ENCODE results near the gene NSD1.
A peak's percentile ranks its signal among the peaks of the same experiment; 100 is the strongest.

NSD1 gene

DNA sequence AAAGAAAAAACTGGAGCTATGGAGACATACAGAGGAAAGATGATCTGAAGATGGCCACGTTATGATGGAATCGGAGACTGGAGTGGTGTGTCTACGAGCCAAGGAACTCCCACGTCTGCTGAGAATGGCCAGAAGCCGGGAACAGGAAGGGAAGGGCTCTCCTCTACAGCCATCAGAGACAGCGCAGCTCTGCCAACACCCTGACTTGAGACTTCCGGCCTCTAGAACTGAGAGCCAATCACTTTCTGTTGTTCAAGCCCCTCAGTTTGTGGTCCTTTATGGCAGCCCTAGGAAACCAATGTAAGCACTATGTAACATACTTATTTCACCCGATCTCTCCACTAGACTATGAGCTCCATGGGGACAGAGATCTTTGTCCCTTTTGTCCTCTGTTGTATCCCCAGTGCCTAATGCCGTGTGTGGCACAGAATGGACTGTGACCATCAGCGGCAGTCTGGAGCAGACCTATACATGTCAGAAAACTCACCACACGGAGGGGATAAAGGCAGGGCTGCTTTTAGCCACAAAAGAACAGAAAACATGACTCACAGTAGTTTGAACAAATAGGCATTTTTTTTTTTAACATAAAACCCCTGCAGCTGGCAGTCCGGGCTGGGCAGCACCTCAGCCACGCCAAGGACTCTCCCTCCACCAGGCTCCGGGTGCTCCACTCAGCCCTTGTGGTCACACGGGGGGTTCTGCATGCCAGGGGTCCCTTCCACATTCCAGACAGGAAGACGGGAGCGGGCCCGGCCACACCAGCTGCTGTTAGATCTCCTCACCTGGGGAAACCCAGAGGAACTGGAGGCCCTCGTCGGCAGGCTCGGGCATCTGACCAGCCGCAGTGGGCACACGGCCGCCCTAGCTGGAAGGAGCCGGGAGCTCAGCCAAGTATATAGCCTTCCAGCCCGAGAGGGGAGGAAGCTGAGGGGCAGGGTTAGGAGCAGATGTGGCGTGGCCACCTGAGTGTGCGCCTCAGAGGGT, 194.3 kb downstream of the NSD1 start:
- no peaks in the 10 kb centered on the region for H3K27me3 Mint-ChIP-seq
- H3K4me1 Mint-ChIP-seq (ENCODE audit: low read depth), result peaks cover 22% of the 10 kb centered on the region
- no peaks in the 10 kb centered on the region for H3K9me3 Mint-ChIP-seq
- DNase-seq, result no peak
- no peak overlapping the region for H3K4me3 Mint-ChIP-seq
- peak overlapping the region; percentile 82 for H3K27ac Mint-ChIP-seq
- peaks cover 59% of the 10 kb centered on the region for H3K36me3 Mint-ChIP-seq (ENCODE audit: low read depth)

- no peaks in the 10 kb centered on the region for H3K27me3 Mint-ChIP-seq
- peaks cover 65% of the 10 kb centered on the region for H3K36me3 Mint-ChIP-seq (ENCODE audit: low read depth)
- DNase-seq, result no peak
- H3K4me3 Mint-ChIP-seq, result no peak overlapping the region
- H3K9me3 Mint-ChIP-seq, result no peaks in the 10 kb centered on the region
- H3K4me1 Mint-ChIP-seq (ENCODE audit: low read depth), result peaks cover 16% of the 10 kb centered on the region
- peak overlapping the region; percentile 40 for H3K27ac Mint-ChIP-seq
Observed at GRCh38 chr5:177328545-177329231, 195.1 kb downstream of the NSD1 start.

DNA sequence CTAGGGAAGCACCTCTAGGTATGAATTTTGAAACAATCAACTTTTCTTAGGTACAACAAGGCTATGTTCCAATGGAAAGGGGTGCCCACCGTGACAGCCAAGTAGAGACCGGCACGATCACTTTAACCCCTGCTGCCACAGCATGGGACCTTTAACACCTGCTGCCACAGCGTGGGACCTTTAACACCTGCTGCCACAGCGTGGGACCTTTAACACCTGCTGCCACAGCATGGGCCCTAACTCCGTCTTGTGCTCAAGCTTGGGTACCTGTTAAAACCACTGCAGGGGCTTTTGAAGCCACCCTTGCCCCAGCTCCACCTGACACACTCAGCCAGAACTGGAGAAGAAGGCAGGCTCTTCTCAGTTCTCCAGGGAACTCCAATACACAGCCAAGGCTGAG, 196.3 kb downstream of the NSD1 start:
- Mint-ChIP-seq H3K4me1 (ENCODE audit: low read depth) (peaks cover 11% of the 10 kb centered on the region), H3K36me3 (ENCODE audit: low read depth) (peaks cover 73% of the 10 kb centered on the region), H3K27ac (no peak overlapping the region), H3K9me3 (no peaks in the 10 kb centered on the region), H3K27me3 (no peaks in the 10 kb centered on the region), H3K4me3 (no peak overlapping the region)
- DNase-seq, result no peak

- Mint-ChIP-seq H3K4me3 (no peak overlapping the region), H3K9me3 (no peaks in the 10 kb centered on the region), H3K36me3 (ENCODE audit: low read depth) (peaks cover 82% of the 10 kb centered on the region), H3K4me1 (ENCODE audit: low read depth) (peaks cover 9% of the 10 kb centered on the region), H3K27me3 (no peaks in the 10 kb centered on the region), H3K27ac (peak overlapping the region; percentile 67)
- DNase-seq, result no peak
Observed at GRCh38 chr5:177330991-177331842, 197.6 kb downstream of the NSD1 start.

DNA sequence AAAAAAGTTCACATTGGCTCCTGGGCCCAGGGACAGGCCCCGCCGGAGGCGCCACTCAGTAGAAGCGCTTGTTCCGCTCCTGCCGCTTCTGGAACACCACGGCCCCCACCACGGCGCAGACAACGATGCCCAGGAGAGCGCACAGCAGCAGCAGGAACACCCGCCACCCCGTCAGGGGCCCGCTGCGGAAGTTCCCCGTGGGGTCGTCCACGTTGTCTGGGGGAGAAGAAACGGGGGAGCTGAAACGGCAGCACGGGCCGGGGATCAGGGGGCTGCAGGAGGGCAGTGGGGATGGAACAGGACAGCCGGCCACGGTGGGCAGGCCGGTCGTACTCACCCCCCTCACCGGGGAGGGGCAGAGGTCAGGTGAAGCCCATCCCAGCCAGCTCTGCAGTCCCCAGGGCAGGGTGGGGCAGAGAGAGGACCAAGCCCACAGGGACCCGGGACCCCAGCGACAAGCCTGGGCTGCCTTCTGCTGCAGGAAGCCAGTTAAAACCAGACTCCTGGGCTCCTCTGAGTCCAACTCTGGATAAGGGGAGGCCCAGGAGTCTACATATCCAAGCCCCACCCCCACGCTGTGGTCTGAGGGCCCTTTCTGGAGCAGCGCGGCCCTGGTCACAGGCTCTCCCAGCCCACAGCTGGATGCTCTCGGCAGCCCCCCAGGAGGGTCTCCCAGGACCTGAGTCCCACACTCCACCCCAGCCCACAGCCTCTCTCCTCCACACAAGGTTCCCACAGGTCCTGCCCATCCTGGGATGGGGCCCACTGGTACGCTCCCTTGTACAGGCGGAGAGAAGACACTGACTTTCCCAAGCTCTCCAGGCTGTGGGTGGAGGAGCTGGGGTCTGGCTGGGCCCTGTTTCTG, 198.7 kb downstream of the NSD1 start:
- H3K4me3 Mint-ChIP-seq, result no peak overlapping the region
- DNase-seq, result no peak
- H3K36me3 Mint-ChIP-seq (ENCODE audit: low read depth), result peaks cover 91% of the 10 kb centered on the region
- peaks cover 9% of the 10 kb centered on the region for H3K4me1 Mint-ChIP-seq (ENCODE audit: low read depth)
- no peak overlapping the region for H3K27ac Mint-ChIP-seq
- H3K9me3 Mint-ChIP-seq, result no peaks in the 10 kb centered on the region
- H3K27me3 Mint-ChIP-seq, result no peaks in the 10 kb centered on the region

- Mint-ChIP-seq H3K9me3 (no peaks in the 10 kb centered on the region), H3K27me3 (no peaks in the 10 kb centered on the region), H3K27ac (no peak overlapping the region), H3K4me3 (no peak overlapping the region), H3K4me1 (ENCODE audit: low read depth) (peaks cover 4% of the 10 kb centered on the region), H3K36me3 (ENCODE audit: low read depth) (peaks cover 91% of the 10 kb centered on the region)
- DNase-seq, result no peak
Observed at GRCh38 chr5:177332896-177333260, 199.3 kb downstream of the NSD1 start.

GRCh38 chr5:177333420-177334154, 200.0 kb downstream of the NSD1 start:
- Mint-ChIP-seq H3K36me3 (ENCODE audit: low read depth) (peaks cover 91% of the 10 kb centered on the region), H3K27me3 (no peaks in the 10 kb centered on the region), H3K4me1 (ENCODE audit: low read depth) (peaks cover 2% of the 10 kb centered on the region), H3K4me3 (no peak overlapping the region), H3K27ac (no peak overlapping the region), H3K9me3 (no peaks in the 10 kb centered on the region)
- DNase-seq, result no peak

DNA sequence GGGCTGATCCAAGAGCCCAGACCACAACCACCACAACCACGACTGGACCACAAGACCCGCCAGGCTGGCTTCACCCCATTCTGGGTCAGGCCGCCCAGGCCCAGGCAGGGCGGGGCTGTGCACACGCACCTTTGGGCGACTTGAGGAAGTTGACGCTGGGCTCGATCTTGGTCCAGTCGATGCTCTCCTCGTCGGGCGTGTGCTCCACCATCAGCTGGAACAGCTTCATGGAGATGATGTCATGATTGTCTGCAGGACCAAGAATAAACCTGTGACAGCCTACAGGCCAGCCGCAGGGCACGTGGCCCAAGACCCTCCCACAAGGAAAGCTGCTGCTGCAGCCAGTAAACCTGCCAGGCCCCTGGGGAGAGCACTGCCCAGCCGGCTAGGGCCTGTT, 200.6 kb downstream of the NSD1 start:
- no peaks in the 10 kb centered on the region for H3K4me1 Mint-ChIP-seq (ENCODE audit: low read depth)
- H3K27me3 Mint-ChIP-seq, result no peaks in the 10 kb centered on the region
- no peak overlapping the region for H3K4me3 Mint-ChIP-seq
- peaks cover 94% of the 10 kb centered on the region for H3K36me3 Mint-ChIP-seq (ENCODE audit: low read depth)
- no peak for DNase-seq
- no peak overlapping the region for H3K27ac Mint-ChIP-seq
- no peaks in the 10 kb centered on the region for H3K9me3 Mint-ChIP-seq

- no peak for DNase-seq
- H3K4me1 Mint-ChIP-seq (ENCODE audit: low read depth), result peaks cover 8% of the 10 kb centered on the region
- H3K27ac Mint-ChIP-seq, result no peak overlapping the region
- no peaks in the 10 kb centered on the region for H3K27me3 Mint-ChIP-seq
- peaks cover 96% of the 10 kb centered on the region for H3K36me3 Mint-ChIP-seq (ENCODE audit: low read depth)
- H3K4me3 Mint-ChIP-seq, result no peak overlapping the region
- H3K9me3 Mint-ChIP-seq, result no peaks in the 10 kb centered on the region
Observed at GRCh38 chr5:177334781-177335700, 201.5 kb downstream of the NSD1 start.

GRCh38 chr5:177335701-177336065, 202.1 kb downstream of the NSD1 start:
- Mint-ChIP-seq H3K36me3 (ENCODE audit: low read depth) (peaks cover 93% of the 10 kb centered on the region), H3K4me3 (no peak overlapping the region), H3K27me3 (no peaks in the 10 kb centered on the region), H3K4me1 (ENCODE audit: low read depth) (peaks cover 11% of the 10 kb centered on the region), H3K27ac (no peak overlapping the region), H3K9me3 (no peaks in the 10 kb centered on the region)
- no peak for DNase-seq

- no peak for DNase-seq
- Mint-ChIP-seq H3K27me3 (no peaks in the 10 kb centered on the region), H3K27ac (peak overlapping the region; percentile 35), H3K36me3 (ENCODE audit: low read depth) (peaks cover 89% of the 10 kb centered on the region), H3K4me1 (ENCODE audit: low read depth) (peaks cover 11% of the 10 kb centered on the region), H3K4me3 (no peak overlapping the region), H3K9me3 (no peaks in the 10 kb centered on the region)
Observed at GRCh38 chr5:177336112-177336511, 202.5 kb downstream of the NSD1 start.

DNA sequence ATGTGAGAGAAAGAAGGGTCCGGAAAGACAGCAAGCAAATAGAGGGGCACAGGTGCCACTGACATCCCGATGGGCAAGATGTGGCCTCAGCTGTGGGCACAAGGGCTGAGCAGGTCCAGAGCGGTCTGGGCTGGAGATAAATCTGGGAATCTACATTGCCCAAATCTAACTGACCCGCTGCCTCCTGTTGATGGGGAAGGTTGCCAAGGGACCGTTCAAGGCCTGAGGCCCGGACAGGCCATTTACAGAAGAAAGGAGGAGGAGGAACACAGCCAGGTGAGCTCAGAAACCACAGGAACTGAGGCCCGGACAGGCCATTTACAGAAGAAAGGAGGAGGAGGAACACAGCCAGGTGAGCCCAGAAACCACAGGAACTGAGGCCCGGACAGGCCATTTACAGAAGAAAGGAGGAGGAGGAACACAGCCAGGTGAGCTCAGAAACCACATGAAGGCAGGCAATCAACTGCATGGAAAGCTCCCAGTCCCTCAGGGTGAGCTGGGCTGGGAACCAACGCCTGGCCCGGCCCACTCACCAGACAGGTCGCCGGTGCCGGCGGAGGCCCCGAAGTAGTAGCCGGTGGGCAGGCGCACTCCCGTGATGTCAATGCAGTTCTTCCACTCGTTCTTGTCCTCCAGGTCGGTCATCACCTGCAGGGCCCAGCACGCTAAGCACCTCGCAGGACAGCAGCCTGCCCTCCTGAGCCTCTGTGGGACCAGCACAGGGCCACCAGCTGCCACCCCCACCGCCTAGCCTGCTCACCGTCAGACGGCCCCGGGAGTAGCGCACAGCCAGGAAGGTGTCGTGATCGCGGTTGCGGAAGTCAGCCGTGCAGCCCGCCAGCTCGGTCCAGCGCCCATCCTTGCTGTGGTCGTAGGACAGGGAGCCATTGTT, 203.3 kb downstream of the NSD1 start:
- H3K27me3 Mint-ChIP-seq, result no peaks in the 10 kb centered on the region
- no peak for DNase-seq
- H3K27ac Mint-ChIP-seq, result peak overlapping the region; percentile 35
- no peaks in the 10 kb centered on the region for H3K9me3 Mint-ChIP-seq
- H3K4me1 Mint-ChIP-seq (ENCODE audit: low read depth), result peaks cover 11% of the 10 kb centered on the region
- peaks cover 89% of the 10 kb centered on the region for H3K36me3 Mint-ChIP-seq (ENCODE audit: low read depth)
- H3K4me3 Mint-ChIP-seq, result no peak overlapping the region
